CD4-positive, alpha-beta memory T cell (primary cell): ENCODE results near the gene STK17B. TPM values are rescaled to one million over a fixed set of nuclear protein-coding genes. Genes with fewer than 3 reads are reported as not detected.

Experiments
- CTCF ChIA-PET: fragments of 350-600 bp; sonication (Branson Sonifier 250); formaldehyde crosslinking; loops from one replicate; lab custom pipeline; 2021; ENCODE audit warnings: inconsistent platforms; ENCODE audit not compliant: partially characterized antibody; lab: Charles Lee
- POLR2A ChIA-PET: fragments of 350-600 bp; sonication (Branson Sonifier 250); formaldehyde crosslinking; loops from one replicate; lab custom pipeline; 2021; ENCODE audit not compliant: partially characterized antibody; lab: Charles Lee
- DNase-seq, 5 donors: peaks; one replicate each; pipeline versions ENCODE4 v3.0.0 to v3.0.0-alpha.2; 2020 to 2022; ENCODE audit warnings: mixed read lengths in 1 of 5
- H3K27ac ChIP-seq: one replicate; pipeline ENCODE4 v1.7.0; 2013; ENCODE audit warnings: low read depth, low read length
- H3K27me3 ChIP-seq: 2 replicates; pipeline ENCODE4 v1.7.0; 2013; ENCODE audit warnings: mild to moderate bottlenecking, low read length, moderate library complexity; ENCODE audit not compliant: insufficient read depth
- H3K36me3 ChIP-seq: 2 replicates; pipeline ENCODE4 v1.7.0; 2013; ENCODE audit warnings: mild to moderate bottlenecking, low read length, moderate library complexity; ENCODE audit not compliant: insufficient read depth
- H3K4me1 ChIP-seq: 2 replicates; pipeline ENCODE4 v1.7.0; 2013; ENCODE audit warnings: mild to moderate bottlenecking, low read length, moderate library complexity; ENCODE audit not compliant: insufficient read depth
- H3K4me3 ChIP-seq, 2 donors: one replicate each; pipeline ENCODE4 v1.7.0; 2013; ENCODE audit warnings: low read length in 2 of 2, mild to moderate bottlenecking in 1 of 2
- H3K9me3 ChIP-seq, 2 donors: one replicate each; pipeline ENCODE4 v1.7.0; 2013; ENCODE audit warnings: low read length in 2 of 2, control low read depth in 1 of 2; ENCODE audit not compliant: control insufficient read depth in 1 of 2
- H3K27ac Mint-ChIP-seq, 7 donors: one replicate each; pipeline ENCODE4 v1.8.0; 2020 to 2021; ENCODE audit warnings: mixed read lengths in 7 of 7, mild to moderate bottlenecking in 6 of 7, inconsistent platforms in 3 of 7, moderate library complexity in 3 of 7
- H3K27me3 Mint-ChIP-seq, 2 donors: one replicate each; pipeline ENCODE4 v1.8.0; 2020 to 2021; ENCODE audit warnings: mixed read lengths in 2 of 2
- H3K36me3 Mint-ChIP-seq, 2 donors: one replicate each; pipeline ENCODE4 v1.8.0; 2020 to 2021; ENCODE audit warnings: mixed read lengths in 2 of 2, inconsistent platforms in 1 of 2, mild to moderate bottlenecking in 1 of 2
- H3K4me1 Mint-ChIP-seq, 4 donors: one replicate each; pipeline ENCODE4 v1.8.0; 2020 to 2021; ENCODE audit warnings: mixed read lengths in 4 of 4, mild to moderate bottlenecking in 1 of 4
- H3K4me3 Mint-ChIP-seq, 8 donors: one replicate each; pipeline ENCODE4 v1.8.0; 2020 to 2021; ENCODE audit warnings: mixed read lengths in 8 of 8, mild to moderate bottlenecking in 7 of 8, moderate library complexity in 6 of 8, inconsistent platforms in 3 of 8
- H3K9me3 Mint-ChIP-seq, 8 donors: one replicate each; pipeline ENCODE4 v1.8.0; 2020 to 2021; ENCODE audit warnings: mixed read lengths in 8 of 8, mild to moderate bottlenecking in 5 of 8, inconsistent platforms in 3 of 8, moderate library complexity in 1 of 8
- intact Hi-C: fragments of 100-400 bp; cut with micrococcal nuclease; formaldehyde crosslinking; loops from one replicate; pipeline ENCODE4 v1.15.1; 2023
- polyA plus RNA-seq, 2 donors: library from polyadenylated mRNA; unstranded; fragments of 300-500 nt; fragmentation: Illumina TruSeq; gene quantifications; one replicate each; pipeline ENCODE4 v1.2.3, GENCODE V29; 2021
- total RNA-seq, 2 experiments: library from RNA; stranded (reverse); gene quantifications; one replicate each; pipeline ENCODE4 v1.2.3, GENCODE V29; 2021

Gene STK17B
- total and polyA plus RNA-seq, 4 experiments from 2014 or later: 79.7 to 243 (median 163) TPM

DNA sequence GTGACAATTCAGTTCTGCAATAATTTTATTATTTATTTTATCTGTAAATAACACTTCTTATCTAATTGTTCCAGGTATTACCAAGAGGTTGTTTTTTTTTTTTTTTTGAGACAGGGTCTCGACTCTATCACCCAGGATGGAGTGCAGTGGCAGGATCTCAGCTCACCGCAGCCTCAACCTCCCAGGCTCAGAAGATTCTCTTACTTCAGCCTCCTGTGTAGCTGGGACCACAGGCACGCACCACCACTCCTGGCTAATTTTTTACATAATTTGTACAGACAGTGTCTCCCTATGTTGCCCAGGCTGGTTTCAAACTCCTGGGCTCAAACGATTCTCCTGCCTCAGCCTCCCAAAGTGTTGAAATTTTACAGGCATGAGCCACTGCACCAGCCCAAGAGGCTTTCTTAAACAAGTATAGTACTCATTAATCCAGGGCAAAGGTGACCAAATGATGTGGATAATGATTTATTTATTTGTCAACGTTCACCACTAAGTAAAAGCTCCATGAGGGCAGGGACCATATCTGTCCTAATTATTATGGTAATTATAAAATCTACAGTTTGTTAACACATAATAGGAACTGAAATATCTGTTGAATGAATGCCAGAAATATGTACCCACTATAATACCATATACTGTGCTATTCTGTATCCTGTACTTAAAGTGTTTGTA lies 12.0 kb downstream of the STK17B start:
- no peaks in the 10 kb centered on the region for H3K9me3 ChIP-seq
- H3K4me3 ChIP-seq: peak overlapping the region; percentile 36 to 48
- no peaks in the 10 kb centered on the region for H3K27me3 Mint-ChIP-seq
- CTCF ChIA-PET: interaction anchor here (0.9 to 11.8 kb wide), 8 partner anchors 10 to 118 kb away, joined by 3 to 93 read pairs (median 4); partner anchors contain the start of gene STK17B
- peak in 2 of 5 donors; percentile 47 to 59 for DNase-seq
- H3K4me1 Mint-ChIP-seq: peaks cover 41 to 93% (median 60%) of the 10 kb centered on the region in 4 donors
- H3K36me3 Mint-ChIP-seq: peaks cover 51 to 81% of the 10 kb centered on the region in 2 donors
- H3K27ac Mint-ChIP-seq: peak overlapping the region; percentile 92 to 98 (median 96)
- POLR2A ChIA-PET: interaction anchor here (1.0 to 12.1 kb wide), 19 partner anchors 8 to 117 kb away, joined by 3 to 194 read pairs (median 8); partner anchors contain the start of gene STK17B
- no peaks in the 10 kb centered on the region for H3K9me3 Mint-ChIP-seq
- peak overlapping the region; percentile 95 for H3K27ac ChIP-seq
- H3K4me3 Mint-ChIP-seq: peak overlapping the region; percentile 74 to 90 (median 83)
- H3K36me3 ChIP-seq: peaks cover 30% of the 10 kb centered on the region
- peaks cover 96% of the 10 kb centered on the region for H3K4me1 ChIP-seq
- intact Hi-C loops: no loop called here
- H3K27me3 ChIP-seq: no peaks in the 10 kb centered on the region

DNA sequence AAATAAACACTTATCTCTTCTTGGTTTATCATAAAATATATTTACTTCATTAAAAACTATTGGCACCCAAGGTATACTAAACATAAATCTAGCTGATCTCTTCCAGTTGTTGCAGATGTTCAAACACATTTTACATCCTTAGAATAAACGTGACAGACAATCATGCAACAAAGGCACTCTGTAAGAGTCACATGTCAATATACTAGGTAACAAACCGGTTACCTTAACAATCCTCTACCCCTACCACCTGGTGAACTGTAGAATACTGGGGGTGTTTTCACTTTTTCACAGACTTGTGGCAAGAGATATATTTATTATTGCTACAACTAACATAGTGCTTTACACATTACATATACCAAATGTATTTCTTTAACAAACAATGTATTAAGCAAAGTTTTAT lies 15.8 kb downstream of the STK17B start:
- Mint-ChIP-seq H3K4me1 (peaks cover 48 to 97% (median 69%) of the 10 kb centered on the region in 4 donors), H3K9me3 (peaks cover 0 to 2% (median 0%) of the 10 kb centered on the region in 8 donors), H3K27ac (peak overlapping the region; percentile 44 to 96 (median 92)), H3K4me3 (peak overlapping the region in 6 of 8 donors; percentile 34 to 83 (median 48)), H3K27me3 (no peaks in the 10 kb centered on the region), H3K36me3 (peaks cover 70 to 87% of the 10 kb centered on the region in 2 donors)
- H3K4me3 ChIP-seq: no peak overlapping the region
- CTCF ChIA-PET: interaction anchor here (1.2 to 2.0 kb wide), 7 partner anchors 8 to 121 kb away, joined by 3 to 5 read pairs (median 4); no protein-coding TSS in a partner anchor
- H3K36me3 ChIP-seq: peaks cover 44% of the 10 kb centered on the region
- POLR2A ChIA-PET: interaction anchor here (0.7 to 7.7 kb wide), 5 partner anchors 9 to 85 kb away, joined by 3 to 74 read pairs (median 4); partner anchors contain the start of gene STK17B
- DNase-seq: no peak
- intact Hi-C loops: loop anchor here (1.0 kb wide), 1 partner anchor 10 kb away; no protein-coding TSS in a partner anchor
- H3K27ac ChIP-seq: peak overlapping the region; percentile 95
- no peaks in the 10 kb centered on the region for H3K27me3 ChIP-seq
- H3K9me3 ChIP-seq: no peaks in the 10 kb centered on the region
- H3K4me1 ChIP-seq: peaks cover 96% of the 10 kb centered on the region

DNA sequence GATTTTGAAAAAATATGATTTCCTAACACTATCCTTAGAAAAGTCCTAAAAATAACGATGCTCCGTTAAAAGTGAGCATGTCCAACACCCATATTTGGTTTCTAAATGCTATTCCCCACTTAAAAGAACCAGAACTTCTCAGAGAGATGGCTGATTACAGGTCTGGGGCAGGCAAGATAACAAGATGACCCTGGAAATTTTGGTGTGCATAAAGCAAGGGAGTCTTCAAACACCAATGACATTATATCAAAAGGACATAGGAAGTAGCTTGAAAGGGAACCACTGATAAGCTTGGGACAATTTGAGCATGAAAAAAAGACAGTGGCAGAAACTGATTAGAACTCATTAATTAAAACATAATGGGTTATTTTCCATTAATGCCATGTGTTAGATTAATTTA lies 17.9 kb downstream of the STK17B start:
- Mint-ChIP-seq H3K4me3 (peak overlapping the region; percentile 23 to 76 (median 52)), H3K36me3 (peaks cover 86 to 90% of the 10 kb centered on the region in 2 donors), H3K9me3 (peaks cover 0 to 2% (median 0%) of the 10 kb centered on the region in 8 donors), H3K27ac (peak overlapping the region; percentile 77 to 95 (median 86)), H3K27me3 (no peaks in the 10 kb centered on the region), H3K4me1 (peaks cover 57 to 99% (median 80%) of the 10 kb centered on the region in 4 donors)
- Histone ChIP-seq H3K9me3 (no peaks in the 10 kb centered on the region), H3K4me3 (no peak overlapping the region), H3K36me3 (peaks cover 48% of the 10 kb centered on the region), H3K27me3 (no peaks in the 10 kb centered on the region), H3K4me1 (peaks cover 100% of the 10 kb centered on the region), H3K27ac (peak overlapping the region; percentile 11)
- intact Hi-C loops: no loop called here
- DNase-seq: no peak
- POLR2A ChIA-PET: interaction anchor here (0.9 to 7.7 kb wide), 9 partner anchors 9 to 123 kb away, joined by 3 to 74 read pairs (median 5); partner anchors contain the start of gene STK17B
- CTCF ChIA-PET: interaction anchor here (0.6 to 2.0 kb wide), 8 partner anchors 10 to 107 kb away, joined by 3 to 6 read pairs (median 3); no protein-coding TSS in a partner anchor

GRCh38 chr2:196149948-196150347 lies 21.4 kb downstream of the STK17B start:
- intact Hi-C loops: loop anchor here (2.0 kb wide), 2 partner anchors 17 kb away; no protein-coding TSS in a partner anchor
- DNase-seq: no peak
- CTCF ChIA-PET: interaction anchor here (0.9 to 2.0 kb wide), 4 partner anchors 18 to 126 kb away, joined by 3 to 6 read pairs (median 4); partner anchors contain the start of gene DNAH7
- no peaks in the 10 kb centered on the region for H3K27me3 Mint-ChIP-seq
- Histone ChIP-seq H3K36me3 (peaks cover 49% of the 10 kb centered on the region), H3K27ac (peak overlapping the region; percentile 43), H3K9me3 (no peaks in the 10 kb centered on the region), H3K4me3 (no peak overlapping the region), H3K4me1 (peaks cover 94% of the 10 kb centered on the region), H3K27me3 (no peaks in the 10 kb centered on the region)
- H3K4me3 Mint-ChIP-seq: peak overlapping the region in 7 of 8 donors; percentile 13 to 75 (median 38)
- H3K9me3 Mint-ChIP-seq: peaks cover 0 to 3% (median 0%) of the 10 kb centered on the region in 8 donors
- H3K27ac Mint-ChIP-seq: peak overlapping the region; percentile 42 to 92 (median 85)
- POLR2A ChIA-PET: interaction anchor here (0.9 to 7.7 kb wide), 7 partner anchors 10 to 90 kb away, joined by 3 to 74 read pairs (median 3); partner anchors contain the start of gene STK17B
- H3K4me1 Mint-ChIP-seq: peaks cover 59 to 99% (median 77%) of the 10 kb centered on the region in 4 donors
- peaks cover 80 to 89% of the 10 kb centered on the region in 2 donors for H3K36me3 Mint-ChIP-seq

DNA sequence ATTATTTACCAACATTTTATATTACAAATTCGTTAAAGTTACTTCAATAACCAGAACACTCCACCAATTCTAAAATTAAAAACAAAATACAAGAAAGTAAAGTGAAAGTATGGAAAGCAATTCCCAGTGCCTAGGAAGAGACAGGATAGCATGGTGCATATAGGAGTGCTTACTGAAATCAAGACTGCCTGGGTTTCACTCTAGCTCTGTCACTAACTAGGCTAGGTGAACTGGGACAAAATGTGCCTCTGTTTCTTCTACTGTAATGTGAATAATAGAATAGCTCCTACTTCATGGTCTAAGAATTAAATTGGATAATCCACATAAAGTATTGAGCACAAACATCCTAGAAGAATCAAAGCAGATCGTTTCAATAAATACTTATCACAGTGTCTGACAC lies 22.6 kb downstream of the STK17B start:
- no peaks in the 10 kb centered on the region for H3K9me3 ChIP-seq
- intact Hi-C loops: loop anchor here (2.0 kb wide), 1 partner anchor 16 kb away; no protein-coding TSS in a partner anchor
- peaks cover 0 to 2% (median 0%) of the 10 kb centered on the region in 8 donors for H3K9me3 Mint-ChIP-seq
- H3K27me3 ChIP-seq: no peaks in the 10 kb centered on the region
- ChIA-PET POLR2A (interaction anchor here (0.6 to 7.7 kb wide), 9 partner anchors 9 to 602 kb away, joined by 3 to 74 read pairs (median 3); partner anchors contain the start of gene STK17B), CTCF (interaction anchor here (0.8 to 2.0 kb wide), 7 partner anchors 18 to 128 kb away, joined by 3 to 6 read pairs (median 4); partner anchors contain the start of gene DNAH7)
- no peak for DNase-seq
- H3K27me3 Mint-ChIP-seq: no peaks in the 10 kb centered on the region
- H3K36me3 Mint-ChIP-seq: peaks cover 76 to 85% of the 10 kb centered on the region in 2 donors
- peaks cover 45% of the 10 kb centered on the region for H3K36me3 ChIP-seq
- no peak overlapping the region for H3K4me3 ChIP-seq
- H3K27ac Mint-ChIP-seq: peak overlapping the region; percentile 48 to 87 (median 61)
- peaks cover 91% of the 10 kb centered on the region for H3K4me1 ChIP-seq
- peak overlapping the region; percentile 1 for H3K27ac ChIP-seq
- peak overlapping the region in 6 of 8 donors; percentile 3 to 75 (median 50) for H3K4me3 Mint-ChIP-seq
- peaks cover 56 to 97% (median 74%) of the 10 kb centered on the region in 4 donors for H3K4me1 Mint-ChIP-seq

DNA sequence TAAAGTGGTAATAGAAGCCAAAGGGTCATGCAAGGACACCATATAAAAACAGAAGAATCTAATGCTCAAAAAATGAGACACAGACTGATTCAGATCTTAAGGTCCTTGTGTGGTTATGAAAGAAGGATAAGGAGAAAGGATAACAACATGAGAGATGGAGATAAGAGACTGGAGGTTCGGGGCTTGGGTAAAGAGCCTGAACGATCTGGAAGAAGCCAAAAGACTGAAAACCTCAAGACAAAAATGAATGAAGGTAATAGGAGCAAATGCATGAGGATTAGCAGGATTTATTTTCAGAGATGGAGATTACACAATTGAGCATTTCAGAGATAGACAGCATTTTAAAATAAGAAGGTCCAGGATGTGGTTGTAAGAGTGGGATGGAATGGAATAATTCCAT lies 26.1 kb downstream of the STK17B start:
- Mint-ChIP-seq H3K36me3 (peaks cover 67 to 88% of the 10 kb centered on the region in 2 donors), H3K4me1 (peaks cover 50 to 88% (median 68%) of the 10 kb centered on the region in 4 donors), H3K4me3 (peak overlapping the region in 4 of 8 donors; percentile 63 to 73 (median 66)), H3K9me3 (peaks cover 0 to 2% (median 0%) of the 10 kb centered on the region in 8 donors), H3K27me3 (no peaks in the 10 kb centered on the region), H3K27ac (peak overlapping the region; percentile 4 to 92 (median 81))
- peaks cover 64% of the 10 kb centered on the region for H3K36me3 ChIP-seq
- no peaks in the 10 kb centered on the region for H3K9me3 ChIP-seq
- DNase-seq: no peak
- intact Hi-C loops: loop anchor here (1.0 kb wide), 1 partner anchor 10 kb away; no protein-coding TSS in a partner anchor
- H3K4me3 ChIP-seq: no peak overlapping the region
- CTCF ChIA-PET: interaction anchor here (1.1 to 2.8 kb wide), 5 partner anchors 11 to 131 kb away, joined by 3 to 14 read pairs (median 8); no protein-coding TSS in a partner anchor
- POLR2A ChIA-PET: interaction anchor here (1.0 to 4.1 kb wide), 13 partner anchors 8 to 113 kb away, joined by 3 to 21 read pairs (median 8); partner anchors contain the start of gene STK17B
- H3K4me1 ChIP-seq: peaks cover 88% of the 10 kb centered on the region
- no peaks in the 10 kb centered on the region for H3K27me3 ChIP-seq
- H3K27ac ChIP-seq: no peak overlapping the region
